Karpas-422 (cell line): ENCODE measurements around the gene NBPF20. TPM values are rescaled to one million over a fixed set of nuclear protein-coding genes. Genes with fewer than 3 reads are reported as not detected.
"Not testable (repeated sequence)": the region's sequence is repeated elsewhere in the genome, so short reads cannot be mapped to it uniquely, and the experiment has no call there.

ENCODE experiments used
- DNase-seq: peaks from one replicate; pipeline ENCODE4 v3.0.0-alpha.2; 2015
- H2AFZ ChIP-seq: fragments of 200-600 bp; sonication (generic); 2 replicates; pipeline ENCODE4 v1.6.1; 2014; ENCODE audit warnings: antibody characterized with exemption, low read length, mixed read lengths
- H3K27ac ChIP-seq: fragments of 200-600 bp; sonication (generic); 2 replicates; pipeline ENCODE4 v1.5.1; 2014; ENCODE audit warnings: mild to moderate bottlenecking, low read length, moderate library complexity
- H3K27me3 ChIP-seq: fragments of 200-600 bp; sonication (generic); 2 replicates; pipeline ENCODE4 v1.6.1; 2014; ENCODE audit warnings: low read length, mixed read lengths
- H3K36me3 ChIP-seq: fragments of 200-600 bp; sonication (generic); 2 replicates; pipeline ENCODE4 v1.6.1; 2014; ENCODE audit warnings: low read length, mixed read lengths; ENCODE audit not compliant: insufficient read depth
- H3K4me1 ChIP-seq: fragments of 200-600 bp; sonication (generic); 2 replicates; pipeline ENCODE4 v1.6.1; 2014; ENCODE audit warnings: mild to moderate bottlenecking, low read length, mixed read lengths
- H3K4me2 ChIP-seq: fragments of 200-600 bp; sonication (generic); 2 replicates; pipeline ENCODE4 v1.6.1; 2014; ENCODE audit warnings: low read length, low read depth, mild to moderate bottlenecking; ENCODE audit not compliant: poor library complexity, severe bottlenecking
- H3K4me3 ChIP-seq: fragments of 200-600 bp; sonication (generic); 2 replicates; pipeline ENCODE4 v1.5.1; 2014; ENCODE audit warnings: mild to moderate bottlenecking, antibody characterized with exemption, low read length, mixed read lengths
- H3K79me2 ChIP-seq: fragments of 200-600 bp; sonication (generic); 2 replicates; pipeline ENCODE4 v1.6.1; 2014; ENCODE audit warnings: mild to moderate bottlenecking, low read length, mixed read lengths
- H3K9ac ChIP-seq: fragments of 200-600 bp; sonication (generic); 2 replicates; pipeline ENCODE4 v1.6.0; 2014; ENCODE audit warnings: low read length
- H3K9me2 ChIP-seq: fragments of 200-600 bp; sonication (generic), shearing (Covaris generic); replicated peaks from 2 replicates; pipeline ENCODE4 v1.6.0; 2014; ENCODE audit warnings: mild to moderate bottlenecking, low read length, moderate library complexity; ENCODE audit not compliant: insufficient read depth
- H3K9me3 ChIP-seq: fragments of 300-700, 200-600 bp; sonication (generic); 2 replicates; pipeline ENCODE4 v1.6.1; 2014; ENCODE audit warnings: low read length, mixed read lengths
- H4K20me1 ChIP-seq: fragments of 200-600 bp; sonication (generic); 2 replicates; pipeline ENCODE4 v1.6.1; 2014; ENCODE audit warnings: mild to moderate bottlenecking, antibody characterized with exemption, low read length, low read depth; ENCODE audit not compliant: insufficient read depth
- total RNA-seq: library from RNA; depleted of rRNA; stranded (reverse); fragments of >200 nt; shearing (Covaris generic); gene quantifications from 2 replicates; pipeline ENCODE4 v1.2.3, GENCODE V29; 2014; ENCODE audit warnings: low replicate concordance

Gene NBPF20
- total RNA-seq, 1 experiment from 2014 or later: 12.2 TPM

- not testable (repeated sequence) for H3K27me3 ChIP-seq, H3K9me2 ChIP-seq, DNase-seq, H3K9me3 ChIP-seq, H3K79me2 ChIP-seq, H3K36me3 ChIP-seq, H2AFZ ChIP-seq, H3K27ac ChIP-seq, H3K9ac ChIP-seq, H3K4me3 ChIP-seq, H3K4me1 ChIP-seq, H3K4me2 ChIP-seq, H4K20me1 ChIP-seq
Observed at GRCh38 chr1:145460048-145460447, 34.6 kb upstream of the NBPF20 start.

GRCh38 chr1:145459591-145459990, 34.2 kb upstream of the NBPF20 start:
- not testable (repeated sequence) for H3K4me3 ChIP-seq, H3K9me3 ChIP-seq, H3K27ac ChIP-seq, H3K27me3 ChIP-seq, H3K79me2 ChIP-seq, DNase-seq, H3K4me1 ChIP-seq, H3K9ac ChIP-seq, H4K20me1 ChIP-seq, H3K9me2 ChIP-seq, H3K4me2 ChIP-seq, H2AFZ ChIP-seq, H3K36me3 ChIP-seq

- H3K4me2 ChIP-seq, H3K27ac ChIP-seq, H2AFZ ChIP-seq, DNase-seq, H3K9me3 ChIP-seq, H3K36me3 ChIP-seq, H3K79me2 ChIP-seq, H3K4me3 ChIP-seq, H3K9me2 ChIP-seq, H3K9ac ChIP-seq, H3K27me3 ChIP-seq, H3K4me1 ChIP-seq, H4K20me1 ChIP-seq: not testable (repeated sequence)
Observed at GRCh38 chr1:145459063-145459462, 33.7 kb upstream of the NBPF20 start.

- H4K20me1 ChIP-seq, H3K9me2 ChIP-seq, H2AFZ ChIP-seq, H3K4me3 ChIP-seq, DNase-seq, H3K9ac ChIP-seq, H3K36me3 ChIP-seq, H3K4me1 ChIP-seq, H3K79me2 ChIP-seq, H3K9me3 ChIP-seq, H3K27me3 ChIP-seq, H3K27ac ChIP-seq, H3K4me2 ChIP-seq: not testable (repeated sequence)
Observed at GRCh38 chr1:145454824-145455177, 29.4 kb upstream of the NBPF20 start.

GRCh38 chr1:145453873-145454823, 28.7 kb upstream of the NBPF20 start:
- H3K4me2 ChIP-seq, H2AFZ ChIP-seq, H3K27me3 ChIP-seq, H3K79me2 ChIP-seq, H3K9ac ChIP-seq, H3K4me3 ChIP-seq, H3K9me3 ChIP-seq, H3K36me3 ChIP-seq, H4K20me1 ChIP-seq, DNase-seq, H3K27ac ChIP-seq, H3K4me1 ChIP-seq, H3K9me2 ChIP-seq: not testable (repeated sequence)

GRCh38 chr1:145452506-145452905, 27.1 kb upstream of the NBPF20 start:
- H3K27ac ChIP-seq, H3K27me3 ChIP-seq, H3K9me3 ChIP-seq, H3K4me1 ChIP-seq, DNase-seq, H3K4me2 ChIP-seq, H4K20me1 ChIP-seq, H3K9ac ChIP-seq, H3K9me2 ChIP-seq, H3K36me3 ChIP-seq, H3K79me2 ChIP-seq, H2AFZ ChIP-seq, H3K4me3 ChIP-seq: not testable (repeated sequence)

- not testable (repeated sequence) for H3K9ac ChIP-seq, H3K4me1 ChIP-seq, H4K20me1 ChIP-seq, H2AFZ ChIP-seq, H3K36me3 ChIP-seq, H3K79me2 ChIP-seq, H3K27me3 ChIP-seq, H3K4me2 ChIP-seq, H3K27ac ChIP-seq, H3K9me2 ChIP-seq, H3K4me3 ChIP-seq, H3K9me3 ChIP-seq
- peak; percentile 65 for DNase-seq
Observed at GRCh38 chr1:145451914-145452313, 26.5 kb upstream of the NBPF20 start.

GRCh38 chr1:145445219-145445618, 19.8 kb upstream of the NBPF20 start:
- not testable (repeated sequence) for H3K4me3 ChIP-seq, H3K27me3 ChIP-seq, H3K4me2 ChIP-seq, H3K9ac ChIP-seq, H2AFZ ChIP-seq, H3K9me2 ChIP-seq, H3K79me2 ChIP-seq, H4K20me1 ChIP-seq, H3K36me3 ChIP-seq, H3K4me1 ChIP-seq, DNase-seq, H3K27ac ChIP-seq, H3K9me3 ChIP-seq
